ENCODE measurements around the gene CST2.

DNA sequence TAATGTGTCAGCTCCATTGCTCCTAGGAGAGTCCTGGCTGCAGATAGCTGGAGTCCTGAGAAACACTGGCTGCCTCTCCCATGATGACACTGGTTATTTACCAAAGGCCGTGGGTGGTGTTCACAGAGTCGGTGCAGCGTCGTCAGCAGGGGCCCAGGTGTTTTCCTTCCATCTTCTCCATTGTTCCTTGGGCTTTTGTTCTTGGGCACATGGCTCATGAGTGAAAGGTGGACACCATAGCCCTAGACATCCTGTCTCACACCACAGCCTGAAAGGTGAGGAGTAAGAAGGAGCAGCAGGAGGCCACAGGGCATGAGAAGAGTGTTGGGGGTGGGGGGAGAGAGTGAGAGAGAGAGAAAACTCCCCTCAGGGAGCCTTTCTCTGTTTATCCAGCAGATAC, 43.9 kb upstream of the CST2 start:
- TF ChIP-seq EZH2 (IDR thresholded peaks at IDR 0.05; ENCODE audit: borderline replicate concordance, low read length) (no peak), CTCF (IDR thresholded peaks at IDR 0.05; ENCODE audit: low read length) (no peak)
